ENCODE data around the gene SMG9.

DNA sequence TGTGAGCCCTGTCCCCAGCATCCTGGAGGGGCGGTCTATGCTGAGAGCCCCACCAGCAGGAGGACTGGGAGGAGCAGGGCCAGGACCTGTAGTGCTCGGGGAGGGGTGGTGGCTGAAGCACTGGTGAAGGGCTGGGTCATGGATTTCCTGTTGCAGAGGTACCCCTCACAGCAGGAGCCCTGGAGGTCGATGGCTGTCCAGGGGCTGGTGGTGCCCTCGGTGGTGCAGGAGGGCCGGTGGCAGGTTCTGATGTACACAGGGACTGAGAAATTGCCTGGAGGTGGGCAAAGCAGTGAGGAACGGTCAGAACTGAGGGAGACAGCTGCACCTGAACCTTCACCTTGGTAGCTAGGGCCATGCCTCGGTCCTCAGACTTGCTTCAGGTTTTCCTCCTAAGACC lies 42.8 kb upstream of the SMG9 start:
- TF ChIP-seq, protein P1, sequence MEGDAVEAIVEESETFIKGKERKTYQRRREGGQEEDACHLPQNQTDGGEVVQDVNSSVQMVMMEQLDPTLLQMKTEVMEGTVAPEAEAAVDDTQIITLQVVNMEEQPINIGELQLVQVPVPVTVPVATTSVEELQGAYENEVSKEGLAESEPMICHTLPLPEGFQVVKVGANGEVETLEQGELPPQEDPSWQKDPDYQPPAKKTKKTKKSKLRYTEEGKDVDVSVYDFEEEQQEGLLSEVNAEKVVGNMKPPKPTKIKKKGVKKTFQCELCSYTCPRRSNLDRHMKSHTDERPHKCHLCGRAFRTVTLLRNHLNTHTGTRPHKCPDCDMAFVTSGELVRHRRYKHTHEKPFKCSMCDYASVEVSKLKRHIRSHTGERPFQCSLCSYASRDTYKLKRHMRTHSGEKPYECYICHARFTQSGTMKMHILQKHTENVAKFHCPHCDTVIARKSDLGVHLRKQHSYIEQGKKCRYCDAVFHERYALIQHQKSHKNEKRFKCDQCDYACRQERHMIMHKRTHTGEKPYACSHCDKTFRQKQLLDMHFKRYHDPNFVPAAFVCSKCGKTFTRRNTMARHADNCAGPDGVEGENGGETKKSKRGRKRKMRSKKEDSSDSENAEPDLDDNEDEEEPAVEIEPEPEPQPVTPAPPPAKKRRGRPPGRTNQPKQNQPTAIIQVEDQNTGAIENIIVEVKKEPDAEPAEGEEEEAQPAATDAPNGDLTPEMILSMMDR (conservative IDR thresholded peaks at IDR 0.05; ENCODE audit: low read depth, low read length) = no peak
- TF ChIP-seq EZH2 (IDR thresholded peaks at IDR 0.05; ENCODE audit: borderline replicate concordance, low read depth, low read length, poor library complexity, severe bottlenecking) = no peak
